AG04449 (cell line): ENCODE measurements around the gene CRACDL.
A peak's percentile ranks its signal among the peaks of the same experiment; 100 is the strongest.

Experiments
- CTCF ChIA-PET: fragments of 350-600 bp; formaldehyde crosslinking; extraction: SDS; loops from one replicate; lab custom pipeline; 2021; ENCODE audit warnings: antibody characterized with exemption; lab: Yijun Ruan, JAX
- POLR2A ChIA-PET: fragments of 400-600, 350-600 bp; formaldehyde crosslinking; extraction: SDS; loops from one replicate; lab custom pipeline; 2020; ENCODE audit warnings: antibody characterized with exemption, inconsistent platforms; lab: Yijun Ruan, JAX
- DNase-seq: peaks from one replicate; pipeline ENCODE4 v3.0.0-alpha.2; 2010; ENCODE audit warnings: low read depth, low spot score
- H3K4me3 ChIP-seq: 2 replicates; pipeline ENCODE4 v1.5.1; 2011; ENCODE audit warnings: low read depth, mild to moderate bottlenecking, control low read depth, low read length
- TF ChIP-seq, protein P1 (sequence below): IDR thresholded peaks from one replicate; pipeline ENCODE4 v1.5.1; 2011; ENCODE audit warnings: mild to moderate bottlenecking, moderate library complexity, low read length, control low read depth, inconsistent platforms; ENCODE audit not compliant: insufficient read depth; ENCODE audit errors: missing control alignments

CRACDL gene

GRCh38 chr2:98923244-98923940 lies 12.6 kb downstream of the CRACDL start:
- no peak overlapping the region for H3K4me3 ChIP-seq
- no peak for DNase-seq
- ChIA-PET CTCF (no interaction called here), POLR2A (no interaction called here)
- TF ChIP-seq, protein P1, sequence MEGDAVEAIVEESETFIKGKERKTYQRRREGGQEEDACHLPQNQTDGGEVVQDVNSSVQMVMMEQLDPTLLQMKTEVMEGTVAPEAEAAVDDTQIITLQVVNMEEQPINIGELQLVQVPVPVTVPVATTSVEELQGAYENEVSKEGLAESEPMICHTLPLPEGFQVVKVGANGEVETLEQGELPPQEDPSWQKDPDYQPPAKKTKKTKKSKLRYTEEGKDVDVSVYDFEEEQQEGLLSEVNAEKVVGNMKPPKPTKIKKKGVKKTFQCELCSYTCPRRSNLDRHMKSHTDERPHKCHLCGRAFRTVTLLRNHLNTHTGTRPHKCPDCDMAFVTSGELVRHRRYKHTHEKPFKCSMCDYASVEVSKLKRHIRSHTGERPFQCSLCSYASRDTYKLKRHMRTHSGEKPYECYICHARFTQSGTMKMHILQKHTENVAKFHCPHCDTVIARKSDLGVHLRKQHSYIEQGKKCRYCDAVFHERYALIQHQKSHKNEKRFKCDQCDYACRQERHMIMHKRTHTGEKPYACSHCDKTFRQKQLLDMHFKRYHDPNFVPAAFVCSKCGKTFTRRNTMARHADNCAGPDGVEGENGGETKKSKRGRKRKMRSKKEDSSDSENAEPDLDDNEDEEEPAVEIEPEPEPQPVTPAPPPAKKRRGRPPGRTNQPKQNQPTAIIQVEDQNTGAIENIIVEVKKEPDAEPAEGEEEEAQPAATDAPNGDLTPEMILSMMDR: no peak

GRCh38 chr2:98921062-98921461 lies 15.0 kb downstream of the CRACDL start:
- no peak for DNase-seq
- H3K4me3 ChIP-seq: no peak overlapping the region
- TF ChIP-seq, protein P1: no peak
- CTCF ChIA-PET: no interaction called here
- POLR2A ChIA-PET: no interaction called here

DNA sequence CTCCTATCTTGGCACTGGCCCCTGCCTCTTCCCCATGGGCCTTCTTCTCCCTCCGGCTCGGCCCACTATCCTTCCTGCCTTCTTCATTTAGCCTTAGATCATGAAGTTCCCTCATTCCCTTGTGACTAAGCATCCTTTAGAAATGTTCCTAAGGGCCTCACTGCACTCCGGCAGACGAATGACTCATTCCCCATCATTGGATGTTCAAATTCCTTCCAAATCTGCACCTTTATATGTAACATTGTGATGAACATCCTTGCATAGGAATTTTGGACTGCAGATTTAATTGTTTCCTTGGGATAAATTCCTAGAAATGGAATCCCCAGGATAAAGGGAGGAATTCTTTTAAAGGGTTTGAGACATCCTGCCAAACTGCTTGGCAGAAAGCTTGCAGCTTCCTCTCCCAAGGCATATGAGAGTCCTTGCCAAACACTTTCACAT lies 19.0 kb downstream of the CRACDL start:
- DNase-seq: peak; percentile 47
- no peak overlapping the region for H3K4me3 ChIP-seq
- ChIA-PET CTCF (no interaction called here), POLR2A (no interaction called here)
- TF ChIP-seq, protein P1: no peak

GRCh38 chr2:98915751-98916358 lies 20.2 kb downstream of the CRACDL start:
- TF ChIP-seq, protein P1: no peak
- no peak overlapping the region for H3K4me3 ChIP-seq
- ChIA-PET POLR2A (no interaction called here), CTCF (no interaction called here)
- no peak for DNase-seq

GRCh38 chr2:98914713-98915580 lies 21.1 kb downstream of the CRACDL start:
- TF ChIP-seq, protein P1: no peak
- ChIA-PET CTCF (no interaction called here), POLR2A (no interaction called here)
- H3K4me3 ChIP-seq: no peak overlapping the region
- DNase-seq: no peak
